Spleen (tissue), 11 donors: Measurements from ENCODE around the gene CLEC3B. TPM values are rescaled to one million over a fixed set of nuclear protein-coding genes. Genes with fewer than 3 reads are reported as not detected.
"Not testable (repeated sequence)": the region's sequence is repeated elsewhere in the genome, so short reads cannot be mapped to it uniquely, and the experiment has no call there.

Experiments
- DNase-seq: peaks from one replicate; pipeline ENCODE4 v3.0.0-alpha.2; 2020
- H3K27ac ChIP-seq, 8 donors: fragments of 200-600 bp; sonication (generic) in 7 of 8; 1 replicate in 4 of 8; 2 replicates in 4 of 8; pipeline versions ENCODE4 v1.5.0 to v1.8.0; 2016 to 2021; ENCODE audit warnings: inconsistent platforms in 4 of 8, mild to moderate bottlenecking in 4 of 8, moderate library complexity in 1 of 8
- H3K27me3 ChIP-seq, 7 donors: fragments of 200-600 bp; sonication (generic) in 6 of 7; replicated peaks in 1 of 7; 1 replicate in 4 of 7; 2 replicates in 3 of 7; pipeline versions ENCODE4 v1.5.0 to v1.8.0; 2016 to 2021; ENCODE audit warnings: inconsistent platforms in 3 of 7, mild to moderate bottlenecking in 1 of 7
- H3K36me3 ChIP-seq, 6 donors: fragments of 200-600 bp; sonication (generic) in 5 of 6; 1 replicate in 4 of 6; 2 replicates in 2 of 6; pipeline versions ENCODE4 v1.5.0 to v1.8.0; 2016 to 2021; ENCODE audit warnings: inconsistent platforms in 2 of 6
- H3K4me1 ChIP-seq, 6 donors: fragments of 200-600 bp; sonication (generic) in 5 of 6; 1 replicate in 3 of 6; 2 replicates in 3 of 6; pipeline versions ENCODE4 v1.5.0 to v1.8.0; 2016 to 2021; ENCODE audit warnings: inconsistent platforms in 3 of 6
- H3K4me3 ChIP-seq, 8 donors: fragments of 200-600 bp; sonication (generic) in 7 of 8; 1 replicate in 4 of 8; 2 replicates in 4 of 8; pipeline versions ENCODE4 v1.5.0 to v1.8.0; 2016 to 2021; ENCODE audit warnings: inconsistent platforms in 4 of 8, mild to moderate bottlenecking in 4 of 8, moderate library complexity in 2 of 8
- H3K9me3 ChIP-seq, 8 donors: fragments of 200-600 bp; sonication (generic) in 7 of 8; 1 replicate in 4 of 8; 2 replicates in 4 of 8; pipeline versions ENCODE4 v1.5.0 to v1.8.0; 2016 to 2021; ENCODE audit warnings: inconsistent platforms in 4 of 8
- POLR2A ChIP-seq, 3 donors: fragments of 450-650 bp; IDR thresholded peaks; one replicate each; pipeline ENCODE4 v1.5.1; 2017; ENCODE audit warnings: antibody characterized with exemption in 3 of 3, mild to moderate bottlenecking in 1 of 3
- POLR2AphosphoS5 ChIP-seq, 3 donors: sonication (generic); formaldehyde crosslinking; IDR thresholded peaks; one replicate each; pipeline ENCODE4 v1.5.1; 2017; ENCODE audit warnings: antibody characterized with exemption in 3 of 3
- WGBS, 5 donors: extraction: QIAGEN DNeasy Blood & Tissue Kit in 3 of 5; methylation state at CpG; one replicate each; pipeline versions ENCODE4 v1.1.5 to v1.1.7; 2013 to 2018; 5-methylcytosine and 5-hydroxymethylcytosine counted together
- intact Hi-C: fragments of 100-400 bp; cut with DNase I; formaldehyde crosslinking; loops from one replicate; pipeline ENCODE4 v1.15.0; 2023; ENCODE audit warnings: low total_unique reads
- polyA plus RNA-seq, 3 donors: library from polyadenylated mRNA; stranded (reverse); fragments of 200-250 nt; gene quantifications; one replicate each; pipeline ENCODE4 v1.2.1, GENCODE V29; 2013
- total RNA-seq, 7 donors: library from RNA; depleted of rRNA in 3 of 7; stranded (reverse); fragments of >200 nt in 3 of 7; fragmentation: NEBNext Ultra II Directional in 4 of 7; extraction: Animal tissue kit (Norgen Biotek cat#: 25700) in 4 of 7; gene quantifications; one replicate each; pipeline versions ENCODE4 v1.1.0 to v1.2.1, GENCODE V29; 2016 to 2021
- TF ChIP-seq, protein P1 (sequence below), 11 experiments: fragments of 200-600 bp in 7 of 11; fragments of 450-650 bp in 4 of 11; sonication (generic) in 4 of 11; IDR thresholded peaks in 8 of 11; conservative IDR thresholded peaks in 3 of 11; 1 replicate in 7 of 11; 2 replicates in 4 of 11; pipeline versions ENCODE4 v1.4.0 to v1.8.0; 2016 to 2021; ENCODE audit warnings: antibody characterized with exemption in 11 of 11, inconsistent platforms in 4 of 11, mild to moderate bottlenecking in 1 of 11
- donor health status: healthy with polysubstance abuse.
- donor health status: DM: no; HTN: no; CAD: no; lungs with moderate emphysema.
- donor health status: DM: no; HTN: no; CAD: no.
- donor health status: Bipolar disorder and iron deficiency.
- donor health status: healthy.
- donor health status: DM: no; HTN: no; CAD: no.
- donor health status: DM: yes; HTN: yes; CAD: no.

CLEC3B gene
- total and polyA plus RNA-seq, 10 donors = 68.6 to 409 (median 280) TPM

DNA sequence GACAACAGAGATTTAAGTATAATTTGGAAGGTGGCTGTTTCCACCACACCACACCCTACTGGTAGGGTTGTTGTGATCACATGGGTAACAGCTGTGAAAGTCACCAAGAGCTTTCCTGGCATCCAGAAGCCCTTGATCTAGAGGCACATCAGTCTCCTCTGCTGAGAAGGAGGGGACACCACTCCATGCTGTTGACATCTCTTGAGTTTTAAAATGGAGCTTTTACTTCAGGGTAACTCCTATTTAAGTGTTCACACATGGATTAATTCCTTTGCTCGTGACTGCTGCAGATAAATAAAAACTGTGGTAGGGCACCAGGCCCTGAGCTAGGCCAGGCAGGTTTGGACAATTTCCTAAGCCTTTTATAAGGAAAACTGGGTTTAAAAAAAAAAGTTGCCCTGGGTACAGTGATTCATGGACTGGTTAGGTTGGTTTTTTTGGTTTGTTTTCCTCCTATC is 42.6 kb upstream of the CLEC3B start:
- Histone ChIP-seq H3K4me1 (peaks cover 13 to 73% (median 55%) of the 10 kb centered on the region in 6 donors), H3K4me3 (no peak overlapping the region), H3K27ac (peak overlapping the region in 1 of 8 donors; percentile 9), H3K27me3 (no peaks in the 10 kb centered on the region), H3K9me3 (no peaks in the 10 kb centered on the region), H3K36me3 (peaks cover 0 to 14% (median 0%) of the 10 kb centered on the region in 6 donors)
- intact Hi-C loops = no loop called here
- 81 to 100% (median 91%) methylated on average over 1 of the region's 1 CpG for WGBS, 5 donors
- no peak for TF ChIP-seq POLR2AphosphoS5 (IDR thresholded peaks at IDR 0.05)
- no peak for TF ChIP-seq POLR2A (IDR thresholded peaks at IDR 0.05)
- TF ChIP-seq, protein P1, sequence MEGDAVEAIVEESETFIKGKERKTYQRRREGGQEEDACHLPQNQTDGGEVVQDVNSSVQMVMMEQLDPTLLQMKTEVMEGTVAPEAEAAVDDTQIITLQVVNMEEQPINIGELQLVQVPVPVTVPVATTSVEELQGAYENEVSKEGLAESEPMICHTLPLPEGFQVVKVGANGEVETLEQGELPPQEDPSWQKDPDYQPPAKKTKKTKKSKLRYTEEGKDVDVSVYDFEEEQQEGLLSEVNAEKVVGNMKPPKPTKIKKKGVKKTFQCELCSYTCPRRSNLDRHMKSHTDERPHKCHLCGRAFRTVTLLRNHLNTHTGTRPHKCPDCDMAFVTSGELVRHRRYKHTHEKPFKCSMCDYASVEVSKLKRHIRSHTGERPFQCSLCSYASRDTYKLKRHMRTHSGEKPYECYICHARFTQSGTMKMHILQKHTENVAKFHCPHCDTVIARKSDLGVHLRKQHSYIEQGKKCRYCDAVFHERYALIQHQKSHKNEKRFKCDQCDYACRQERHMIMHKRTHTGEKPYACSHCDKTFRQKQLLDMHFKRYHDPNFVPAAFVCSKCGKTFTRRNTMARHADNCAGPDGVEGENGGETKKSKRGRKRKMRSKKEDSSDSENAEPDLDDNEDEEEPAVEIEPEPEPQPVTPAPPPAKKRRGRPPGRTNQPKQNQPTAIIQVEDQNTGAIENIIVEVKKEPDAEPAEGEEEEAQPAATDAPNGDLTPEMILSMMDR (IDR thresholded peaks at IDR 0.05 in 8 of 11, conservative IDR thresholded peaks at IDR 0.05 in 3 of 11) = no peak
- no peak for DNase-seq

DNA sequence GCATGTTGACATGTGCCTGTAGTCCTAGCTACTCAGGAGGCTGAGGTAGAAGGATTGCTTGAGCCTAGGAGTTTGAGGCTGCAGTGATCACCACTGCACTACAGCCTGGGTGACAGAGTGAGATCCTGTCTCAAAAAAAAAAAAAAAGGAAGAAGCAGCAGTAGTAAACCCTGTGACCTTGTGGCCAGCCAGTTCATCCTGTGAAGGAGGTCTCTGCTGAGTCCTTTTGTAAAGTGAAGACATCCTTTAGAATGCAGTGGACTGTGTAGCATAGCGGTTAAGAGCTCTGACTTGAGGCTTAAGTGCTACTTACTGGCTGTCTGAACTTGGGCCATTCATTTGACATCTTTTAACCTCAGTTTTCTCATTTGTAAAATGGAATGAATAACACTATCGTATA is 41.8 kb upstream of the CLEC3B start:
- Histone ChIP-seq H3K4me1 (peaks cover 13 to 69% (median 51%) of the 10 kb centered on the region in 6 donors), H3K27ac (no peak overlapping the region), H3K27me3 (no peaks in the 10 kb centered on the region), H3K36me3 (peaks cover 0 to 19% (median 3%) of the 10 kb centered on the region in 6 donors), H3K4me3 (no peak overlapping the region), H3K9me3 (no peaks in the 10 kb centered on the region)
- no peak for DNase-seq
- TF ChIP-seq POLR2A (IDR thresholded peaks at IDR 0.05) (no peak), POLR2AphosphoS5 (IDR thresholded peaks at IDR 0.05) (no peak)
- TF ChIP-seq, protein P1 (IDR thresholded peaks at IDR 0.05 in 8 of 11, conservative IDR thresholded peaks at IDR 0.05 in 3 of 11) = no peak
- 75 to 86% (median 78%) methylated on average over 2 of the region's 2 CpGs for WGBS, 5 donors
- intact Hi-C loops = no loop called here

DNA sequence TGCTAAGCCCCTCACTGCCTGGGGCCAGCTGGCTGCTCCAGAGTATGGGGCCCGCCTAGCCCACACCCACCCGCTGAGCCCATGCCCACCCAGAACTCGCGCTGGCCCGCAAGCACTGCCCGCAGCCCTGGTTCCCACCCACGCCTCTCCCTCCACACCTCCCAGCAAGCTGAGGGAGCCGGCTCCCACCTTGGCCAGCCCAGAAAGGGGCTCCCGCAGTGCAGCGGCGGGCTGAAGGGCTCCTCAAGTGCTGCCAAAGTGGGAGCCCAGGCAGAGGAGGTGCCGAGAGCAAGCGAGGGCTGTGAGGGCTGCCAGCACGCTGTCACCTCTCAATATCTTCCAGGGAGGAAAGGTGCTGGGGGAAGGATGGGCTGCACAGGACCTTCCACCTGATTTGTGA is 39.8 kb upstream of the CLEC3B start:
- H3K9me3 ChIP-seq, H3K27ac ChIP-seq, intact Hi-C loops, DNase-seq, H3K4me3 ChIP-seq, H3K27me3 ChIP-seq: not testable (repeated sequence)
- WGBS, 5 donors = 95 to 100% (median 98%) methylated on average over 5 to 14 of the region's 14 CpGs
- peaks cover 0 to 39% (median 20%) of the 10 kb centered on the region in 6 donors for H3K36me3 ChIP-seq
- H3K4me1 ChIP-seq = peaks cover 5 to 59% (median 39%) of the 10 kb centered on the region in 6 donors

DNA sequence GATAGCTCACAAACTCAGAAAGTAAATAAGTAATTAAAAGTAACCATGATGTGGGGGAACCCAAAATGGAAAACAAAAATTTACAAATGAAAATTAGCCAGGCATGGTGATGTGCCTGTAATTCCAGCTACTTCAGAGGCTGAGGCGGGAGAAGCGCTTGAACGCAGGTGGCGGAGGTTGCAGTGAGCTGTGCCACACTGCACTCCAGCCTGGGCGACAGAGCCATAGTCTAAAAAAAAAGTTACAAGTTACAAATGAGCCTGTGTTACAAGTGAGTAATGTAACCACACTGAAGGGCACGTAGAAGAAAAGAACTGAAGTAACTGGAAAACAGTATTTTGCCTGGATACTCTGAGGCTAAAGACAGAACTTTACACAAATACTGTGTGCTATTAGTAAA is 38.8 kb upstream of the CLEC3B start:
- Histone ChIP-seq H3K4me1 (peaks cover 0 to 49% (median 32%) of the 10 kb centered on the region in 6 donors), H3K36me3 (peaks cover 0 to 49% (median 23%) of the 10 kb centered on the region in 6 donors), H3K27me3 (no peaks in the 10 kb centered on the region), H3K27ac (no peak overlapping the region), H3K4me3 (no peak overlapping the region), H3K9me3 (no peaks in the 10 kb centered on the region)
- intact Hi-C loops = no loop called here
- TF ChIP-seq POLR2AphosphoS5 (IDR thresholded peaks at IDR 0.05) (no peak), POLR2A (IDR thresholded peaks at IDR 0.05) (no peak)
- TF ChIP-seq, protein P1 (IDR thresholded peaks at IDR 0.05 in 8 of 11, conservative IDR thresholded peaks at IDR 0.05 in 3 of 11) = no peak
- no peak for DNase-seq
- WGBS, 5 donors = 91 to 94% (median 92%) methylated on average over 6 of the region's 6 CpGs

DNA sequence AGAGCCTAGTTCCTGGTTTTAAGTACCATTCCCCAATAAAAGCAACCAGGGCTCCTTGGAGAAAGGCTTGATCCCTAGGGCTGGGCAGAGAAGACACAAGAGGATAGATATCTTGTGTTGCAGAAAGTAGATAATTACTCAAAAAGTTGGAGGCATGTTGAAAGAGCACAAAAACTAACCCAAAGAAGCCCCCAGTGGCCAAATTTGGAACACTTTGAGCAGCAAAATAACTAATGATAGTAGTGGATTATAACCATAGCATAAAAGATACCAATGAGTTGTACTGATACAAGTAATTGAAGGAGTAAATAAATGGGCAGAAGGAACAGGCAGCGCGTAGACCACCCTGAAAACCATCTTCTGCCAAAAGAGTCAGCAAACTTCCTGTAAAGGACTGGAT is 38.0 kb upstream of the CLEC3B start:
- Histone ChIP-seq H3K9me3 (no peaks in the 10 kb centered on the region), H3K4me1 (peaks cover 0 to 47% (median 24%) of the 10 kb centered on the region in 6 donors), H3K36me3 (peaks cover 0 to 54% (median 23%) of the 10 kb centered on the region in 6 donors), H3K4me3 (no peak overlapping the region), H3K27ac (no peak overlapping the region), H3K27me3 (no peaks in the 10 kb centered on the region)
- intact Hi-C loops = no loop called here
- WGBS, 5 donors = 93 to 98% (median 97%) methylated on average over 2 of the region's 2 CpGs
- TF ChIP-seq, protein P1 (IDR thresholded peaks at IDR 0.05 in 8 of 11, conservative IDR thresholded peaks at IDR 0.05 in 3 of 11) = peak in 7 of 11 experiments; percentile 25 to 46 (median 34)
- no peak for TF ChIP-seq POLR2A (IDR thresholded peaks at IDR 0.05)
- no peak for DNase-seq
